GM12801 (cell line): ENCODE results near the gene LRRC74B.

ENCODE experiments used
- CTCF ChIP-seq: IDR thresholded peaks from one replicate; pipeline ENCODE4 v1.5.1; 2011; ENCODE audit warnings: control low read depth; ENCODE audit not compliant: insufficient read length; ENCODE audit errors: extremely low read depth

The LRRC74B gene

DNA sequence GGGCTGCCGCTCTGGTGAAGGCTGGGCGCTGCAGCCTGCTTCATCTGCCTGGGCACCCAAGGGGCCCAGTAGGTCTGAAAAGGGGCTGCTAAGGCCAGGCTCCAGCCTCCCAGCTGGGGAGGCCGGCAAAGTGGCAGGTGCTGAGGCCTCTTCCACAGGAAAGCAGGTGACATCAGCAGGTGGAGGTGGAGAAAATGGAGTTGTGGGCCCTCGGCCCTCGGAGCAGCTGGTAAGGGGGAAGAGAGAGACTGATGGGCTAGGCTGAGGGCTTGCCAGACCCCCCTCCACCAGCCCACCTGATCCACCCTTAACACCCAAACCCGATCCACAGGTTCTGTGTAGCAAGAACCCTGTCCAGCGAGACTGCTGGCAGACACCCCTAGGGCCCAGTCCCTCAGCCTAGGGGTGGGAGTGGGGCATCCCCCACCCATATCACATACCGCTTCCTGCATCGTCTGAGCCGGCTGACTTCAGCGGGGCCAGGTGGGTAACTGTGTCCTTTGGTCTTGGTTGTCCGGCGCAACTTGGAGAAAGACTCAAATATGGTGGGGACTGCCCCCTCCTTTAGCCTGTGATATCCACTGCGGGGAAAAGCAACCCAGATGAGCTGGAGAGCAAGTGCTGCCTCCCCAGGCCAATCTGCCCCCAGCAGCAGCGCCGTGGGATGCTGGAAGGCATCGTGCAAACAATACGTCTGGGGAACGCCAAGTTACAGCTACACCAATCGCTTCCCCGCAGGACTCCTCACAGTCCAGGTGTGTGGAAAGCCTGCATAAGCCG, 45.3 kb upstream of the LRRC74B start:
- TF ChIP-seq CTCF = no peak

- no peak for TF ChIP-seq CTCF
Measured at GRCh38 chr22:21000987-21001600, 44.7 kb upstream of the LRRC74B start.

DNA sequence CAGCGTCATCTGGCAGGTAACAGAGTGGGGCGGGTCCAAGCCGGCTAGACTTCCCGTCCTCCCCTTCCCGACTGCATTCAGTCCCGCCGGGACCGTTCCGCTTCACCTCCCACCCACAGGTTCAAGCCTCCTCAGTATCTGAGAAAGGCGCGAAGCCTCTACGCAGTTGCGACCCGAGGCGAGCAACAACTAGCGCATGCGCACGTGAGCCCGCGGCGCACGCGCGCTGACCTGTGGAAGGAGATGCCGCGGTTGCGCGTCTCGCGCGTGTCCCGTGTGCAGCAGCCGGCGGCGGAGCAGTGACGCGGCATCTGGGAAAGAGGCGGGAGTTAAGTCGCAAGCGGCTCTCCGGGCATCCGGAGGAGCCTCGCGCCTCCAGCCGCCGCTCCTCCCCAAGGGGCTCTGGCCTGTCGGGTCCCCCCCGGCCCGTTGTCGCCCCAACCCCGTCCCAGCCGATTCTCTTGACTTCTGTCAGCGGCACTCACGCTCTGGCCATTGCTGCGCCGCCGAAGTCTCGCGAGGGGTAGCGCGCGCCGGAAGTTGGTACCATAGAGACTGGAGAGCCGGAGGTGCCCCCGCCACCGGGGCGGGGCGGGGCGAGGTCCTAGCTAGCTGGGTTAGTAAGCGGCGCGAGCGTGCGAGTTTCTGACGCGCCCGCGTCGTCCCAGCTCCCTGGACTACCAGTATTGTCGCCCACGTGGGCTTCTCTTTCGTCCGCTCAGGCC, 44.0 kb upstream of the LRRC74B start, which contains the start of gene THAP7:
Gene THAP7, minus strand, starts transcription at position 518 of the 725 bp plus-strand sequence. Its CDS starts 207 bp downstream, at position 311.
- TF ChIP-seq CTCF = no peak

DNA sequence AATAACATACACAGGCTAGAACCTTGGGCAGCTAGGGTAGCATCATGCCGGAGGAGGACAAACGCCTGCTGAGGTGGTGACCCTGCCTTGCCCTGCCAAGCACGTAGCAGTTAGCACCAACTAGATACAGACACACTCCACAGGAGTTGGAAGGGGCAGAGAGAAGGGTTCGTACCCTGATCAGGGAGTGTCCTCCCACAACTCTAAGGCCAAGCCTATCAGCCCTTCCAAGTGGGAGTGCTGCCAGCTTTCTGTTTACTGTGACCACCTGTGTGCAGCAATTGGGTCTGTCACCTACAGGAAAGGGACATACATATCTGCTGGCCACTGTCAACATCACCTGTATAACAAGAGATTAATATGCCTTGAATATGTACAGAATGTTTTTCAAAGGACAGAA, 42.0 kb upstream of the LRRC74B start:
- TF ChIP-seq CTCF = no peak

DNA sequence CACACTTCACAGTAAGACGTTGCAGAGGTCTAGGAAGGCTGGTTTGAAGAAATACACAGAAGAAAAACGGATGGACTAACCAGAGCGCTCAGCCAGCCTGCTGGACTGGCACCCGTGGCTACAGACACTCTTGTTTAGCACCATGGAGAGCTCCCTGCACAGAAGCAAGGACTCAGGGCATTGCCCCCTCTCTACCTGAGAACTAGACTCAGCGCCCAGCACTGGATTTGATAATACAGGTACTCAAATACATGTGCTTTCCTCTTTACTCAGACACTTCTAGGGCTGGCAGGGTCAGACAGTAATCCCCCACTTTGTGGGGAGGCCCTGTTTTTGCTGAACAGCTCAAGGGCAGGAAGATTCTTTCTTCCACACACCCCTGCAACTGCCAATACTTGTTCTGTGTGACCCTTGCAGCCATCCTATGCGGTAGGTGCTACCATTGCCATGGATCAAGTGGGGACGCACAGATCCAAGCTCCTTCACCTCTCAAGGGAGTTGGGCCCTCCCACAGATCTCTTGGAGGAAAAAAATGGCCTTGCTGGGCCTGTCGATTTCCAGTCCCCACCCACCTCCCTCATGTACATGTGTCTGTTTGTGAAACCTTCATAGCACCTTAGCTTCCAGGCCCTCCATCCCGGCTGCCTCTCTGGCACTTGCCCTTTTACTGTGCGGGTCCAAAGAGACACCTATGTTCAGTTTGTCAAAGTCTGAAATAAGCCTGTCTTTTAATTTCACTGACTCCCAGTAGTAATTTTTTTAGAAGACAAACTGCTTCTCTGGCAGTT, 35.9 kb upstream of the LRRC74B start:
- TF ChIP-seq CTCF = no peak

GRCh38 chr22:21010426-21011113, 35.2 kb upstream of the LRRC74B start:
- no peak for TF ChIP-seq CTCF
